Measurements from ENCODE around the gene C12orf57. TPM values are rescaled to one million over a fixed set of nuclear protein-coding genes. Genes with fewer than 3 reads are reported as not detected.

Gene C12orf57
- total RNA-seq, 4 donors from 2014 or later = 303 to 452 (median 386) TPM

GRCh38 chr12:6916426-6917200, 27.2 kb upstream of the C12orf57 start:
- TF ChIP-seq POLR2A (IDR thresholded peaks at IDR 0.05) (no peak), EP300 (IDR thresholded peaks at IDR 0.05; ENCODE audit: low read depth) (no peak), CTCF (IDR thresholded peaks at IDR 0.05) (no peak), POLR2AphosphoS5 (IDR thresholded peaks at IDR 0.05) (no peak)
- intact Hi-C loops (cut with DNase I; ENCODE audit: low total_unique reads) (no loop called here), in situ Hi-C loops (cut with MboI; ENCODE audit: low pct_ligation_motif_present in 1 of 4, low pct_unique_long_range_greater_than_20kb in 1 of 4, low sequenced_read_pairs in 3 of 4) (loop anchor here in 1 of 4 donors (25.0 kb wide), 1 partner anchor 196 kb away; the partner anchor contains the start of gene C1RL)
- DNase-seq = no peak
- H3K27me3 ChIP-seq = peaks cover 18% of the 10 kb centered on the region
- peaks cover 13 to 21% (median 17%) of the 10 kb centered on the region in 4 donors for H3K4me1 ChIP-seq
- H3K4me3 ChIP-seq = no peak overlapping the region
- H3K9me3 ChIP-seq = no peaks in the 10 kb centered on the region
- H3K36me3 ChIP-seq = no peaks in the 10 kb centered on the region
- 91 to 94% methylated on average over 5 to 11 of the region's 11 CpGs for WGBS, 2 donors (ENCODE audit: low coverage in 1 of 2)
- H3K27ac ChIP-seq = no peak overlapping the region

GRCh38 chr12:6917491-6918231, 26.2 kb upstream of the C12orf57 start:
- no peak overlapping the region for H3K27ac ChIP-seq
- no peaks in the 10 kb centered on the region for H3K9me3 ChIP-seq
- peaks cover 13 to 21% (median 17%) of the 10 kb centered on the region in 4 donors for H3K4me1 ChIP-seq
- H3K4me3 ChIP-seq = no peak overlapping the region
- 76 to 89% methylated on average over 5 to 14 of the region's 14 CpGs for WGBS, 2 donors (ENCODE audit: low coverage in 1 of 2)
- no peaks in the 10 kb centered on the region for H3K36me3 ChIP-seq
- intact Hi-C loops (cut with DNase I; ENCODE audit: low total_unique reads) (no loop called here), in situ Hi-C loops (cut with MboI; ENCODE audit: low pct_ligation_motif_present in 1 of 4, low pct_unique_long_range_greater_than_20kb in 1 of 4, low sequenced_read_pairs in 3 of 4) (loop anchor here in 1 of 4 donors (25.0 kb wide), 1 partner anchor 195 kb away; the partner anchor contains the start of gene C1RL)
- TF ChIP-seq EP300 (IDR thresholded peaks at IDR 0.05; ENCODE audit: low read depth) = no peak
- TF ChIP-seq POLR2A (IDR thresholded peaks at IDR 0.05) = no peak
- TF ChIP-seq POLR2AphosphoS5 (IDR thresholded peaks at IDR 0.05) = no peak
- no peak for TF ChIP-seq CTCF (IDR thresholded peaks at IDR 0.05)
- no peak for DNase-seq
- peaks cover 15% of the 10 kb centered on the region for H3K27me3 ChIP-seq

- H3K27ac ChIP-seq = no peak overlapping the region
- no peaks in the 10 kb centered on the region for H3K36me3 ChIP-seq
- peaks cover 10 to 21% (median 16%) of the 10 kb centered on the region in 4 donors for H3K4me1 ChIP-seq
- intact Hi-C loops (cut with DNase I; ENCODE audit: low total_unique reads) (no loop called here), in situ Hi-C loops (cut with MboI; ENCODE audit: low pct_ligation_motif_present in 1 of 4, low pct_unique_long_range_greater_than_20kb in 1 of 4, low sequenced_read_pairs in 3 of 4) (loop anchor here in 1 of 4 donors (25.0 kb wide), 1 partner anchor 193 kb away; the partner anchor contains the start of gene C1RL)
- no peak overlapping the region for H3K4me3 ChIP-seq
- WGBS, 2 donors (ENCODE audit: low coverage in 1 of 2) = 70% methylated on average over 7 of the region's 7 CpGs; no CpG with 5 or more reads in 1 of the 2 donors
- DNase-seq = no peak
- H3K9me3 ChIP-seq = no peaks in the 10 kb centered on the region
- peaks cover under 1% of the 10 kb centered on the region for H3K27me3 ChIP-seq
- TF ChIP-seq CTCF (IDR thresholded peaks at IDR 0.05) (no peak), POLR2AphosphoS5 (IDR thresholded peaks at IDR 0.05) (no peak), POLR2A (IDR thresholded peaks at IDR 0.05) (no peak), EP300 (IDR thresholded peaks at IDR 0.05; ENCODE audit: low read depth) (no peak)
Observed at GRCh38 chr12:6919588-6919987, 24.2 kb upstream of the C12orf57 start.

GRCh38 chr12:6921539-6921938, 22.3 kb upstream of the C12orf57 start:
- Histone ChIP-seq H3K27ac (peak overlapping the region in 1 of 4 donors; percentile 19), H3K4me3 (no peak overlapping the region), H3K9me3 (no peaks in the 10 kb centered on the region), H3K36me3 (no peaks in the 10 kb centered on the region), H3K4me1 (peaks cover 11 to 29% (median 25%) of the 10 kb centered on the region in 4 donors), H3K27me3 (no peaks in the 10 kb centered on the region)
- no peak for DNase-seq
- no peak for TF ChIP-seq POLR2AphosphoS5 (IDR thresholded peaks at IDR 0.05)
- TF ChIP-seq EP300 (IDR thresholded peaks at IDR 0.05; ENCODE audit: low read depth) = no peak
- no peak for TF ChIP-seq POLR2A (IDR thresholded peaks at IDR 0.05)
- no peak for TF ChIP-seq CTCF (IDR thresholded peaks at IDR 0.05)
- in situ Hi-C loops (cut with MboI; ENCODE audit: low pct_ligation_motif_present in 1 of 4, low pct_unique_long_range_greater_than_20kb in 1 of 4, low sequenced_read_pairs in 3 of 4) = loop anchor here in 1 of 4 donors (25.0 kb wide), 1 partner anchor 191 kb away; the partner anchor contains the start of gene C1RL
- WGBS, 2 donors (ENCODE audit: low coverage in 1 of 2) = 90% methylated on average over 7 of the region's 7 CpGs; no CpG with 5 or more reads in 1 of the 2 donors
- intact Hi-C loops (cut with DNase I; ENCODE audit: low total_unique reads) = no loop called here

Measured in transverse colon (tissue), 4 donors.